ENCODE data around the gene FBXW11. TPM values are rescaled to one million over a fixed set of nuclear protein-coding genes. Genes with fewer than 3 reads are reported as not detected.

Gene FBXW11
- total and polyA plus RNA-seq, 11 donors = 7.8 to 110 (median 83.0) TPM

- intact Hi-C loops (cut with DNase I) = loop anchor here in 1 of 10 donors (5.0 kb wide), 1 partner anchor 218 kb away; no protein-coding TSS in a partner anchor
- TF ChIP-seq CTCF (IDR thresholded peaks at IDR 0.05) (peak in 6 of 12 donors; percentile 16 to 36 (median 30)), POLR2A (IDR thresholded peaks at IDR 0.05) (no peak)
- WGBS, 4 donors = 70 to 80% (median 75%) methylated on average over 9 of the region's 9 CpGs
Measured at GRCh38 chr5:171850324-171850947, 156.0 kb downstream of the FBXW11 start.

GRCh38 chr5:171849585-171850323 is 156.7 kb downstream of the FBXW11 start:
- peak; percentile 16 to 58 (median 38) for ATAC-seq
- intact Hi-C loops (cut with DNase I) = loop anchor here (2.0 to 10.0 kb wide), 11 partner anchors 105 to 435 kb away; partner anchors contain the start of gene FGF18 (in 5 of the 10)
- H3K4me3 ChIP-seq = no peak overlapping the region
- no peak for TF ChIP-seq CTCF (IDR thresholded peaks at IDR 0.05)
- no peak for TF ChIP-seq POLR2A (IDR thresholded peaks at IDR 0.05)
- H3K27me3 ChIP-seq = no peaks in the 10 kb centered on the region
- H3K27ac ChIP-seq = peak overlapping the region in 2 of 12 donors; percentile 15 to 36
- no peaks in the 10 kb centered on the region for H3K9me3 ChIP-seq
- H3K36me3 ChIP-seq = no peaks in the 10 kb centered on the region
- H3K4me1 ChIP-seq = peaks cover 0 to 20% (median 0%) of the 10 kb centered on the region in 12 donors
- 80 to 84% (median 81%) methylated on average over 12 to 14 of the region's 14 CpGs for WGBS, 4 donors
- peak in 3 of 5 donors; percentile 38 to 73 (median 41) for DNase-seq

More at GRCh38 chr5:171850324-171850947, 156.0 kb downstream of the FBXW11 start:
- no peaks in the 10 kb centered on the region for H3K36me3 ChIP-seq
- ATAC-seq = peak in 3 of 4 donors; percentile 8 to 39 (median 31)
- H3K27ac ChIP-seq = peak overlapping the region in 1 of 12 donors; percentile 36
- H3K9me3 ChIP-seq = no peaks in the 10 kb centered on the region
- peaks cover 0 to 16% (median 0%) of the 10 kb centered on the region in 12 donors for H3K4me1 ChIP-seq
- DNase-seq = no peak
- no peak overlapping the region for H3K4me3 ChIP-seq
- H3K27me3 ChIP-seq = no peaks in the 10 kb centered on the region

GRCh38 chr5:171848911-171849520 is 157.4 kb downstream of the FBXW11 start:
- H3K9me3 ChIP-seq = no peaks in the 10 kb centered on the region
- WGBS, 4 donors = 49 to 61% (median 52%) methylated on average over 6 of the region's 6 CpGs
- ATAC-seq (peak in 1 of 4 donors; percentile 15), DNase-seq (peak in 1 of 5 donors; percentile 30)
- no peak overlapping the region for H3K4me3 ChIP-seq
- TF ChIP-seq CTCF (IDR thresholded peaks at IDR 0.05) (no peak), POLR2A (IDR thresholded peaks at IDR 0.05) (no peak)
- H3K36me3 ChIP-seq = no peaks in the 10 kb centered on the region
- intact Hi-C loops (cut with DNase I) = loop anchor here (2.0 to 10.0 kb wide), 11 partner anchors 104 to 434 kb away; partner anchors contain the start of gene FGF18 (in 5 of the 10)
- peak overlapping the region in 1 of 12 donors; percentile 15 for H3K27ac ChIP-seq
- peaks cover 0 to 23% (median 0%) of the 10 kb centered on the region in 12 donors for H3K4me1 ChIP-seq
- no peaks in the 10 kb centered on the region for H3K27me3 ChIP-seq

Measured in heart left ventricle (tissue), 16 donors.